ENCODE measurements around the gene HNRNPH1. TPM values are rescaled to one million over a fixed set of nuclear protein-coding genes. Genes with fewer than 3 reads are reported as not detected.

Gene HNRNPH1
- total RNA-seq, 2 experiments from 2014 or later: 2,404 to 2,435 TPM

DNA sequence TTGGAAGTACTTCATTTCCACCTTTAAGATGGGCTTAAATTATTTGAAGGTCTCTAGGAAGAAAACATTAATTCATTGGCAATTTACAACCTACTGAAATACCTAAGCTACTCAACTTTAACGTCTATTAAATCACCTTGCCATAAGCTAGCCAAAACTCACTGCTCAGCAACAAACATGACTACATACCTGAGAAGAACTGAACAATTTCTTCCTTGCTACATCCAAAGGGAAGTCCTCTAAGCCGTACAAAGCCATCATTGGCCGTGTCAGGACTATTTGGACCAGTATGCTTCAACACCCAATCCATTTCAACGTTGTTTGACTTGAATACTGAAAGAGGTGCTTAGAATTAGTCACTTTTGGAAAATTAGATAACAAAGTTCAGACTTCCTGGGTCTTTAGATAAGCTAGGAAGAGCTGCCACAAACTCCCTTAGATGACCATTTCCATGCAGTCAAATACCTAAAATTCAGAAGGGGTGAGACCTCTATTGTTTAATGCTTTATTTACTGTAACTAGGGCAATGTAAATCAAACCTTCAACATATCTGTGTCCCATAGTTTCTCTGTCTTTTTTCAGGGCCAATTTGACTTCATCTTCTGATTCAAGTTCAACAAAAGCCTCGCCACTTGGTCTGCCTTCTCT is 2.6 kb downstream of the HNRNPH1 start:
- DNase-seq (peak in 2 of 14 experiments; percentile 17 to 19), ATAC-seq (ENCODE audit: poor library complexity) (no peak)
- CTCF ChIA-PET: no interaction called here
- H3K4me1 Mint-ChIP-seq (ENCODE audit: low read depth): peaks cover 78% of the 10 kb centered on the region
- peaks cover 52% of the 10 kb centered on the region for H3K4me1 ChIP-seq (ENCODE audit: insufficient read depth, low read length)
- H3K27me3 Mint-ChIP-seq: peaks cover 8% of the 10 kb centered on the region
- no peaks in the 10 kb centered on the region for H3K9me3 ChIP-seq (ENCODE audit: control insufficient read depth in 1 of 2, insufficient read depth in 1 of 2, low read length in 2 of 2)
- peaks cover 68% of the 10 kb centered on the region for H3K36me3 ChIP-seq (ENCODE audit: insufficient read depth, low read length)
- no peaks in the 10 kb centered on the region for H3K9me3 Mint-ChIP-seq
- peak overlapping the region; percentile 86 for H3K4me3 ChIP-seq (ENCODE audit: low read length)
- peaks cover 84% of the 10 kb centered on the region for H3K36me3 Mint-ChIP-seq (ENCODE audit: low read depth)
- H3K4me3 Mint-ChIP-seq: peak overlapping the region; percentile 99
- intact Hi-C loops (cut with DNase I, micrococcal nuclease): loop anchor here (5.0 to 10.0 kb wide), 3 partner anchors 66 to 1624 kb away; partner anchors contain the start of genes MAML1 (in 1 of the 2), RACK1 (in 1 of the 2) and RUFY1 (in 1 of the 2)
- H3K27me3 ChIP-seq (ENCODE audit: control insufficient read depth in 1 of 2, insufficient read depth in 2 of 2, low read length in 2 of 2): no peaks in the 10 kb centered on the region
- POLR2A ChIA-PET: interaction anchor here (1.3 to 7.3 kb wide), 5 partner anchors 12 to 79 kb away, joined by 3 to 226 read pairs (median 53); partner anchors contain the start of gene RUFY1
- peak overlapping the region; percentile 100 for H3K27ac Mint-ChIP-seq
- TF ChIP-seq, protein P1, sequence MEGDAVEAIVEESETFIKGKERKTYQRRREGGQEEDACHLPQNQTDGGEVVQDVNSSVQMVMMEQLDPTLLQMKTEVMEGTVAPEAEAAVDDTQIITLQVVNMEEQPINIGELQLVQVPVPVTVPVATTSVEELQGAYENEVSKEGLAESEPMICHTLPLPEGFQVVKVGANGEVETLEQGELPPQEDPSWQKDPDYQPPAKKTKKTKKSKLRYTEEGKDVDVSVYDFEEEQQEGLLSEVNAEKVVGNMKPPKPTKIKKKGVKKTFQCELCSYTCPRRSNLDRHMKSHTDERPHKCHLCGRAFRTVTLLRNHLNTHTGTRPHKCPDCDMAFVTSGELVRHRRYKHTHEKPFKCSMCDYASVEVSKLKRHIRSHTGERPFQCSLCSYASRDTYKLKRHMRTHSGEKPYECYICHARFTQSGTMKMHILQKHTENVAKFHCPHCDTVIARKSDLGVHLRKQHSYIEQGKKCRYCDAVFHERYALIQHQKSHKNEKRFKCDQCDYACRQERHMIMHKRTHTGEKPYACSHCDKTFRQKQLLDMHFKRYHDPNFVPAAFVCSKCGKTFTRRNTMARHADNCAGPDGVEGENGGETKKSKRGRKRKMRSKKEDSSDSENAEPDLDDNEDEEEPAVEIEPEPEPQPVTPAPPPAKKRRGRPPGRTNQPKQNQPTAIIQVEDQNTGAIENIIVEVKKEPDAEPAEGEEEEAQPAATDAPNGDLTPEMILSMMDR (IDR thresholded peaks at IDR 0.05): no peak
- peak overlapping the region; percentile 43 to 84 for H3K27ac ChIP-seq (ENCODE audit: low read depth in 1 of 2, low read length in 2 of 2)

DNA sequence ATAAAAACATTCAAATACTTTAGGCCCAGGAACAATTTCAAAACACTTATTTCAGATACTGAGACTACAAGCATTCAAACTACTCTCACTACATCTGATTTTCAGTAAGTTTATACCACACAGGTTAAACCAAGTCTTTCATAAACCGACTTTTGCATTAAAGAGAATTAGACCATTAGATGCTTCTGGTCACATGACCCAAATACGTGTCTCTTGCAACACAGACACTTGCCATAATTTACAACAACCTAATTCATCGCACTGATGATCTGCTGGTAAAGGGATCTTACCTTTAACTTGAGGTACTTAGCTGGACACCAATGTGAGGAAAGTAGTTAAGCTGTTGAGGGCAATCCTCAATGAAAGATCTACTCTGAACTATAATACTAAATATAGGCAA is 3.2 kb downstream of the HNRNPH1 start:
- Histone ChIP-seq H3K36me3 (ENCODE audit: insufficient read depth, low read length) (peaks cover 74% of the 10 kb centered on the region), H3K27me3 (ENCODE audit: control insufficient read depth in 1 of 2, insufficient read depth in 2 of 2, low read length in 2 of 2) (no peaks in the 10 kb centered on the region), H3K27ac (ENCODE audit: low read depth in 1 of 2, low read length in 2 of 2) (peak overlapping the region; percentile 43 to 84), H3K4me3 (ENCODE audit: low read length) (peak overlapping the region; percentile 86), H3K4me1 (ENCODE audit: insufficient read depth, low read length) (peaks cover 53% of the 10 kb centered on the region), H3K9me3 (ENCODE audit: control insufficient read depth in 1 of 2, insufficient read depth in 1 of 2, low read length in 2 of 2) (no peaks in the 10 kb centered on the region)
- intact Hi-C loops (cut with DNase I, micrococcal nuclease): loop anchor here (5.0 to 10.0 kb wide), 3 partner anchors 65 to 1625 kb away; partner anchors contain the start of genes MAML1 (in 1 of the 2), RACK1 (in 1 of the 2) and RUFY1 (in 1 of the 2)
- no peak for ATAC-seq (ENCODE audit: poor library complexity)
- POLR2A ChIA-PET: interaction anchor here (1.3 to 7.3 kb wide), 5 partner anchors 11 to 79 kb away, joined by 3 to 226 read pairs (median 53); partner anchors contain the start of gene RUFY1
- Mint-ChIP-seq H3K36me3 (ENCODE audit: low read depth) (peaks cover 90% of the 10 kb centered on the region), H3K27ac (peak overlapping the region; percentile 100), H3K9me3 (no peaks in the 10 kb centered on the region), H3K27me3 (peaks cover 8% of the 10 kb centered on the region), H3K4me3 (peak overlapping the region; percentile 99), H3K4me1 (ENCODE audit: low read depth) (peaks cover 83% of the 10 kb centered on the region)
- CTCF ChIA-PET: interaction anchor here (0.6 kb wide), 1 partner anchor 740 kb away, joined by 3 read pairs; no protein-coding TSS in a partner anchor
- TF ChIP-seq, protein P1 (IDR thresholded peaks at IDR 0.05): no peak
- peak in 1 of 14 experiments; percentile 27 for DNase-seq

DNA sequence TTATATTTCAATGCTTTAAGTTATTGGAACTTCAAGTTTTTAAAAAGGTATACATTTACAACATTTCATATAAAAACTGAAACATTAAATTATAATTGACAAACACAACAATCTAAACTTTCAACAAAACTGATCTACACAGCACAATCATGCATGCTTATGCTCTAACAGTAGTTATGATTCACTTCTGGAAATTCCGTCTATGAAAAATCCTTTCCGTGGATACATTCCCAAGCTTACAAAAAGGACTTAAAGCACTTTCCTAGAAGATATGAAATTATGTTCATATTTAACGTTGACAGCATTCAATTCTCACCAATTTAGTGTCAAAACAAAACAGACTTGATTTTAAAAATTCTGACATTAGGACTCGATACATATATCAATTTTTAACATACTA is 3.7 kb downstream of the HNRNPH1 start:
- peaks cover 8% of the 10 kb centered on the region for H3K27me3 Mint-ChIP-seq
- peaks cover 83% of the 10 kb centered on the region for H3K4me1 Mint-ChIP-seq (ENCODE audit: low read depth)
- H3K27me3 ChIP-seq (ENCODE audit: control insufficient read depth in 1 of 2, insufficient read depth in 2 of 2, low read length in 2 of 2): no peaks in the 10 kb centered on the region
- peaks cover 49% of the 10 kb centered on the region for H3K4me1 ChIP-seq (ENCODE audit: insufficient read depth, low read length)
- H3K27ac ChIP-seq (ENCODE audit: low read depth in 1 of 2, low read length in 2 of 2): peak overlapping the region in 1 of 2 donors; percentile 43
- H3K27ac Mint-ChIP-seq: peak overlapping the region; percentile 100
- ChIA-PET CTCF (interaction anchor here (0.6 kb wide), 1 partner anchor 740 kb away, joined by 3 read pairs; no protein-coding TSS in a partner anchor), POLR2A (interaction anchor here (1.3 to 7.3 kb wide), 4 partner anchors 11 to 80 kb away, joined by 3 to 226 read pairs (median 56); partner anchors contain the start of gene RUFY1)
- intact Hi-C loops (cut with DNase I, micrococcal nuclease): loop anchor here (5.0 to 10.0 kb wide), 4 partner anchors 65 to 1625 kb away; partner anchors contain the start of genes MAML1 (in 1 of the 2), RACK1 (in 1 of the 2) and RUFY1 (in 1 of the 2)
- ATAC-seq (ENCODE audit: poor library complexity) (no peak), DNase-seq (no peak)
- H3K9me3 Mint-ChIP-seq: no peaks in the 10 kb centered on the region
- peak overlapping the region; percentile 86 for H3K4me3 ChIP-seq (ENCODE audit: low read length)
- peaks cover 95% of the 10 kb centered on the region for H3K36me3 Mint-ChIP-seq (ENCODE audit: low read depth)
- H3K4me3 Mint-ChIP-seq: peak overlapping the region; percentile 99
- peaks cover 79% of the 10 kb centered on the region for H3K36me3 ChIP-seq (ENCODE audit: insufficient read depth, low read length)
- TF ChIP-seq, protein P1 (IDR thresholded peaks at IDR 0.05): no peak
- H3K9me3 ChIP-seq (ENCODE audit: control insufficient read depth in 1 of 2, insufficient read depth in 1 of 2, low read length in 2 of 2): no peaks in the 10 kb centered on the region

Data from CD4-positive, alpha-beta T cell (primary cell).